ENCODE measurements around the gene VSTM4. TPM values are rescaled to one million over a fixed set of nuclear protein-coding genes. Genes with fewer than 3 reads are reported as not detected.
A peak's percentile ranks its signal among the peaks of the same experiment; 100 is the strongest.

VSTM4 gene
- total RNA-seq, 1 donor from 2014 or later = 41.7 TPM

GRCh38 chr10:49117376-49118070, 2.2 kb upstream of the VSTM4 start:
- DNase-seq (ENCODE audit: low spot score) = no peak

- peak; percentile 51 for DNase-seq (ENCODE audit: low spot score)
Measured at GRCh38 chr10:49116509-49117375, 1.4 kb upstream of the VSTM4 start.

GRCh38 chr10:49115796-49116508, 630 bp upstream of the VSTM4 start:
- peak; percentile 71 for DNase-seq (ENCODE audit: low spot score)

- no peak for DNase-seq (ENCODE audit: low spot score)
Measured at GRCh38 chr10:49114718-49115014, 656 bp downstream of the VSTM4 start.

- peak; percentile 62 for DNase-seq (ENCODE audit: low spot score)
Measured at GRCh38 chr10:49113741-49114141, 1.6 kb downstream of the VSTM4 start.

GRCh38 chr10:49112851-49113250, 2.5 kb downstream of the VSTM4 start:
- DNase-seq (ENCODE audit: low spot score) = peak; percentile 20

GRCh38 chr10:49112098-49112497, 3.2 kb downstream of the VSTM4 start:
- peak; percentile 43 for DNase-seq (ENCODE audit: low spot score)

GRCh38 chr10:49111320-49111698, 4.0 kb downstream of the VSTM4 start:
- peak; percentile 82 for DNase-seq (ENCODE audit: low spot score)

GRCh38 chr10:49110684-49111319, 4.5 kb downstream of the VSTM4 start:
- no peak for DNase-seq (ENCODE audit: low spot score)

GRCh38 chr10:49109669-49110340, 5.5 kb downstream of the VSTM4 start:
- peak; percentile 75 for DNase-seq (ENCODE audit: low spot score)

GRCh38 chr10:49108656-49109055, 6.7 kb downstream of the VSTM4 start:
- DNase-seq (ENCODE audit: low spot score) = peak; percentile 71

GRCh38 chr10:49107887-49108267, 7.4 kb downstream of the VSTM4 start:
- DNase-seq (ENCODE audit: low spot score) = no peak

- DNase-seq (ENCODE audit: low spot score) = peak; percentile 78
Measured at GRCh38 chr10:49107111-49107886, 8.0 kb downstream of the VSTM4 start.

GRCh38 chr10:49106451-49106850, 8.9 kb downstream of the VSTM4 start:
- DNase-seq (ENCODE audit: low spot score) = peak; percentile 78

- DNase-seq (ENCODE audit: low spot score) = no peak
Measured at GRCh38 chr10:49105076-49105475, 10.2 kb downstream of the VSTM4 start.

GRCh38 chr10:49104323-49104722, 11.0 kb downstream of the VSTM4 start:
- DNase-seq (ENCODE audit: low spot score) = peak; percentile 35

- peak; percentile 53 for DNase-seq (ENCODE audit: low spot score)
Measured at GRCh38 chr10:49103761-49104160, 11.6 kb downstream of the VSTM4 start.

GRCh38 chr10:49099046-49099445, 16.3 kb downstream of the VSTM4 start:
- DNase-seq (ENCODE audit: low spot score) = peak; percentile 30

GRCh38 chr10:49096890-49097445, 18.4 kb downstream of the VSTM4 start:
- DNase-seq (ENCODE audit: low spot score) = peak; percentile 35

- peak; percentile 20 for DNase-seq (ENCODE audit: low spot score)
Measured at GRCh38 chr10:49094646-49095045, 20.7 kb downstream of the VSTM4 start.

Measured in mesenteric fat pad (tissue), 1 donor.